ENCODE measurements around the gene ATG7.
"Not testable (repeated sequence)": the region's sequence is repeated elsewhere in the genome, so short reads cannot be mapped to it uniquely, and the experiment has no call there.

The ATG7 gene

GRCh38 chr3:11568503-11569155, 296.4 kb downstream of the ATG7 start:
- in situ Hi-C loops (cut with MboI; ENCODE audit: low sequenced_read_pairs, unreplicated experiment), result no loop called here
- no peak for TF ChIP-seq CTCF (IDR thresholded peaks at IDR 0.05; ENCODE audit: borderline replicate concordance, control extremely low read depth, extremely low read depth, insufficient read depth, missing control alignments)
- DNase-seq (ENCODE audit: low spot score), result no peak

- no peak for DNase-seq (ENCODE audit: low spot score)
- in situ Hi-C loops (cut with MboI; ENCODE audit: low sequenced_read_pairs, unreplicated experiment), result no loop called here
These were observed 297.1 kb downstream of the ATG7 start for GRCh38 chr3:11569156-11569741.

GRCh38 chr3:11570251-11570650, 298.1 kb downstream of the ATG7 start:
- in situ Hi-C loops (cut with MboI; ENCODE audit: low sequenced_read_pairs, unreplicated experiment), result no loop called here
- no peak for DNase-seq (ENCODE audit: low spot score)
- TF ChIP-seq CTCF (IDR thresholded peaks at IDR 0.05; ENCODE audit: borderline replicate concordance, control extremely low read depth, extremely low read depth, insufficient read depth, missing control alignments), result no peak

More at GRCh38 chr3:11569156-11569741, 297.1 kb downstream of the ATG7 start:
- no peak for TF ChIP-seq CTCF (IDR thresholded peaks at IDR 0.05; ENCODE audit: borderline replicate concordance, control extremely low read depth, extremely low read depth, insufficient read depth, missing control alignments)

GRCh38 chr3:11570789-11571495, 298.7 kb downstream of the ATG7 start:
- no peak for DNase-seq (ENCODE audit: low spot score)
- no peak for TF ChIP-seq CTCF (IDR thresholded peaks at IDR 0.05; ENCODE audit: borderline replicate concordance, control extremely low read depth, extremely low read depth, insufficient read depth, missing control alignments)
- in situ Hi-C loops (cut with MboI; ENCODE audit: low sequenced_read_pairs, unreplicated experiment), result no loop called here

GRCh38 chr3:11572660-11573059, 300.5 kb downstream of the ATG7 start:
- in situ Hi-C loops (cut with MboI; ENCODE audit: low sequenced_read_pairs, unreplicated experiment), result not testable (repeated sequence)

GRCh38 chr3:11574981-11575669, 302.9 kb downstream of the ATG7 start:
- no peak for DNase-seq (ENCODE audit: low spot score)
- no peak for TF ChIP-seq CTCF (IDR thresholded peaks at IDR 0.05; ENCODE audit: borderline replicate concordance, control extremely low read depth, extremely low read depth, insufficient read depth, missing control alignments)
- in situ Hi-C loops (cut with MboI; ENCODE audit: low sequenced_read_pairs, unreplicated experiment), result no loop called here

More at GRCh38 chr3:11572660-11573059, 300.5 kb downstream of the ATG7 start:
- DNase-seq (ENCODE audit: low spot score), result not testable (repeated sequence)

All from GM13976 (cell line).